GM12892 (cell line): ENCODE data around the gene KDM8.

ENCODE experiments used
- POLR2A ChIP-seq: IDR thresholded peaks from 2 replicates; pipeline ENCODE4 v1.6.1; 2011; ENCODE audit warnings: low read depth, low read length, control low read depth
- POLR2AphosphoS5 ChIP-seq: IDR thresholded peaks from 2 replicates; pipeline ENCODE4 v1.6.1; 2011; ENCODE audit warnings: low read depth, low read length, control low read depth

DNA sequence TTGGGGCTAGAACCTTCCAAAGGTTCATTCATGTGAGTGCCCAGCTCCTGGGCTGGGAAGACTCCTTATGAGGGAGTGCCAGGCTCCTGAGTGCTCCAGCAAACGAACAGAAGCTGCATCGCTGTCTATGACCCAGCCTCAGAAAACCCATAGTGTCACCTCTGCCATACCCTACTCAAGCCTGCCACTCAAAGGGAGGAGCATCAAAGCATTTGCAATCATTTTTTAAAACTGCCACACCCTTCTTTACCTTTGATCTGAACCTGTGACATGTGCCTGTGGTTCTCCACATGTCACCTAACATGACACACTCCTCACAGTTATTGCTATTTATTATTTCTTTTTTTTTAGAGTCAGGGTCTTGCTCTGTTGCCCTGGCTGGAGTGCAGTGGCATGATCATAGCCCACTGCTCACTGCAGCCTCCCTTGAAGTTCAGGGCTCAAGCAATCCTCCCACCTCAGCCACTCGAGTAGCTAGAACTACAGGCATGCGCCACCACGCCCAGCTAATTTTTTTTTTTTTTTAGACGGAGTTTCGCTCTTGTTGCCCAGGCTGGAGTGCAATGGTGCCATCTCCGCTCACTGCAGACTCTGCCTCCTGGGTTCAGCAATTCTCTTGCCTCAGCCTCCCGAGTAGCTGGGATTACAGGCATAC, 7.3 kb upstream of the KDM8 start:
- TF ChIP-seq POLR2AphosphoS5: no peak
- TF ChIP-seq POLR2A: no peak
